CD4-positive, alpha-beta memory T cell (primary cell): Measurements from ENCODE around the gene OVCH2. TPM values are rescaled to one million over a fixed set of nuclear protein-coding genes. Genes with fewer than 3 reads are reported as not detected.

Experiments
- CTCF ChIA-PET: fragments of 350-600 bp; sonication (Branson Sonifier 250); formaldehyde crosslinking; loops from one replicate; lab custom pipeline; 2021; ENCODE audit warnings: inconsistent platforms; ENCODE audit not compliant: partially characterized antibody; lab: Charles Lee
- POLR2A ChIA-PET: fragments of 350-600 bp; sonication (Branson Sonifier 250); formaldehyde crosslinking; loops from one replicate; lab custom pipeline; 2021; ENCODE audit not compliant: partially characterized antibody; lab: Charles Lee
- DNase-seq, 5 donors: peaks; one replicate each; pipeline versions ENCODE4 v3.0.0 to v3.0.0-alpha.2; 2020 to 2022; ENCODE audit warnings: mixed read lengths in 1 of 5
- H3K27ac ChIP-seq: one replicate; pipeline ENCODE4 v1.7.0; 2013; ENCODE audit warnings: low read depth, low read length
- H3K27me3 ChIP-seq: 2 replicates; pipeline ENCODE4 v1.7.0; 2013; ENCODE audit warnings: mild to moderate bottlenecking, low read length, moderate library complexity; ENCODE audit not compliant: insufficient read depth
- H3K36me3 ChIP-seq: 2 replicates; pipeline ENCODE4 v1.7.0; 2013; ENCODE audit warnings: mild to moderate bottlenecking, low read length, moderate library complexity; ENCODE audit not compliant: insufficient read depth
- H3K4me1 ChIP-seq: 2 replicates; pipeline ENCODE4 v1.7.0; 2013; ENCODE audit warnings: mild to moderate bottlenecking, low read length, moderate library complexity; ENCODE audit not compliant: insufficient read depth
- H3K4me3 ChIP-seq, 2 donors: one replicate each; pipeline ENCODE4 v1.7.0; 2013; ENCODE audit warnings: low read length in 2 of 2, mild to moderate bottlenecking in 1 of 2
- H3K9me3 ChIP-seq, 2 donors: one replicate each; pipeline ENCODE4 v1.7.0; 2013; ENCODE audit warnings: low read length in 2 of 2, control low read depth in 1 of 2; ENCODE audit not compliant: control insufficient read depth in 1 of 2
- H3K27ac Mint-ChIP-seq, 7 donors: one replicate each; pipeline ENCODE4 v1.8.0; 2020 to 2021; ENCODE audit warnings: mixed read lengths in 7 of 7, mild to moderate bottlenecking in 6 of 7, inconsistent platforms in 3 of 7, moderate library complexity in 3 of 7
- H3K27me3 Mint-ChIP-seq, 2 donors: one replicate each; pipeline ENCODE4 v1.8.0; 2020 to 2021; ENCODE audit warnings: mixed read lengths in 2 of 2
- H3K36me3 Mint-ChIP-seq, 2 donors: one replicate each; pipeline ENCODE4 v1.8.0; 2020 to 2021; ENCODE audit warnings: mixed read lengths in 2 of 2, inconsistent platforms in 1 of 2, mild to moderate bottlenecking in 1 of 2
- H3K4me1 Mint-ChIP-seq, 4 donors: one replicate each; pipeline ENCODE4 v1.8.0; 2020 to 2021; ENCODE audit warnings: mixed read lengths in 4 of 4, mild to moderate bottlenecking in 1 of 4
- H3K4me3 Mint-ChIP-seq, 8 donors: one replicate each; pipeline ENCODE4 v1.8.0; 2020 to 2021; ENCODE audit warnings: mixed read lengths in 8 of 8, mild to moderate bottlenecking in 7 of 8, moderate library complexity in 6 of 8, inconsistent platforms in 3 of 8
- H3K9me3 Mint-ChIP-seq, 8 donors: one replicate each; pipeline ENCODE4 v1.8.0; 2020 to 2021; ENCODE audit warnings: mixed read lengths in 8 of 8, mild to moderate bottlenecking in 5 of 8, inconsistent platforms in 3 of 8, moderate library complexity in 1 of 8
- intact Hi-C: fragments of 100-400 bp; cut with micrococcal nuclease; formaldehyde crosslinking; loops from one replicate; pipeline ENCODE4 v1.15.1; 2023
- polyA plus RNA-seq, 2 donors: library from polyadenylated mRNA; unstranded; fragments of 300-500 nt; fragmentation: Illumina TruSeq; gene quantifications; one replicate each; pipeline ENCODE4 v1.2.3, GENCODE V29; 2021
- total RNA-seq, 2 experiments: library from RNA; stranded (reverse); gene quantifications; one replicate each; pipeline ENCODE4 v1.2.3, GENCODE V29; 2021

OVCH2 gene
- total and polyA plus RNA-seq, 4 experiments from 2014 or later, result not detected

- ChIA-PET CTCF (interaction anchor here (1.0 to 1.7 kb wide), 2 partner anchors 9 to 12 kb away, joined by 4 to 5 read pairs; no protein-coding TSS in a partner anchor), POLR2A (no interaction called here)
- intact Hi-C loops, result no loop called here
- no peak overlapping the region for H3K27ac ChIP-seq
- H3K27ac Mint-ChIP-seq, result no peak overlapping the region
- no peak for DNase-seq
- peaks cover 0 to 3% (median 0%) of the 10 kb centered on the region in 8 donors for H3K9me3 Mint-ChIP-seq
- no peaks in the 10 kb centered on the region for H3K4me1 Mint-ChIP-seq
- H3K36me3 Mint-ChIP-seq, result no peaks in the 10 kb centered on the region
- no peaks in the 10 kb centered on the region for H3K36me3 ChIP-seq
- H3K4me3 ChIP-seq, result no peak overlapping the region
- no peaks in the 10 kb centered on the region for H3K9me3 ChIP-seq
- no peak overlapping the region for H3K4me3 Mint-ChIP-seq
- no peaks in the 10 kb centered on the region for H3K4me1 ChIP-seq
- H3K27me3 ChIP-seq, result no peaks in the 10 kb centered on the region
- peaks cover 12 to 18% of the 10 kb centered on the region in 2 donors for H3K27me3 Mint-ChIP-seq
These were observed 22.7 kb downstream of the OVCH2 start for GRCh38 chr11:7683571-7683970.

GRCh38 chr11:7677796-7678201 is 28.5 kb downstream of the OVCH2 start:
- H3K4me3 Mint-ChIP-seq, result no peak overlapping the region
- DNase-seq, result no peak
- Histone ChIP-seq H3K27ac (no peak overlapping the region), H3K36me3 (no peaks in the 10 kb centered on the region), H3K27me3 (peaks cover 5% of the 10 kb centered on the region), H3K9me3 (no peaks in the 10 kb centered on the region), H3K4me1 (peaks cover 12% of the 10 kb centered on the region), H3K4me3 (no peak overlapping the region)
- H3K9me3 Mint-ChIP-seq, result peaks cover 0 to 3% (median 0%) of the 10 kb centered on the region in 8 donors
- intact Hi-C loops, result no loop called here
- H3K27ac Mint-ChIP-seq, result no peak overlapping the region
- ChIA-PET POLR2A (no interaction called here), CTCF (interaction anchor here (1.2 to 3.8 kb wide), 3 partner anchors 12 to 17 kb away, joined by 3 to 14 read pairs (median 12); no protein-coding TSS in a partner anchor)
- peaks cover 4 to 13% (median 8%) of the 10 kb centered on the region in 4 donors for H3K4me1 Mint-ChIP-seq
- peaks cover 34 to 53% of the 10 kb centered on the region in 2 donors for H3K27me3 Mint-ChIP-seq
- H3K36me3 Mint-ChIP-seq, result no peaks in the 10 kb centered on the region

GRCh38 chr11:7677071-7677470 is 29.2 kb downstream of the OVCH2 start:
- Mint-ChIP-seq H3K27ac (no peak overlapping the region), H3K9me3 (peaks cover 0 to 3% (median 0%) of the 10 kb centered on the region in 8 donors), H3K27me3 (peaks cover 41 to 59% of the 10 kb centered on the region in 2 donors), H3K36me3 (no peaks in the 10 kb centered on the region), H3K4me3 (no peak overlapping the region), H3K4me1 (peaks cover 5 to 18% (median 11%) of the 10 kb centered on the region in 4 donors)
- Histone ChIP-seq H3K27ac (no peak overlapping the region), H3K4me3 (no peak overlapping the region), H3K36me3 (no peaks in the 10 kb centered on the region), H3K27me3 (peaks cover 7% of the 10 kb centered on the region), H3K4me1 (peaks cover 14% of the 10 kb centered on the region), H3K9me3 (no peaks in the 10 kb centered on the region)
- no peak for DNase-seq
- intact Hi-C loops, result no loop called here
- ChIA-PET CTCF (interaction anchor here (1.2 to 3.8 kb wide), 4 partner anchors 9 to 423 kb away, joined by 3 to 14 read pairs (median 8); no protein-coding TSS in a partner anchor), POLR2A (interaction anchor here (1.1 kb wide), 1 partner anchor 10 kb away, joined by 3 read pairs; no protein-coding TSS in a partner anchor)

GRCh38 chr11:7675631-7676030 is 30.6 kb downstream of the OVCH2 start:
- H3K9me3 ChIP-seq, result no peaks in the 10 kb centered on the region
- no peak overlapping the region for H3K27ac ChIP-seq
- peaks cover 44 to 64% of the 10 kb centered on the region in 2 donors for H3K27me3 Mint-ChIP-seq
- H3K4me1 ChIP-seq, result peaks cover 14% of the 10 kb centered on the region
- peaks cover 5 to 18% (median 11%) of the 10 kb centered on the region in 4 donors for H3K4me1 Mint-ChIP-seq
- H3K4me3 Mint-ChIP-seq, result no peak overlapping the region
- H3K36me3 Mint-ChIP-seq, result no peaks in the 10 kb centered on the region
- intact Hi-C loops, result no loop called here
- no peaks in the 10 kb centered on the region for H3K36me3 ChIP-seq
- H3K27me3 ChIP-seq, result peaks cover 7% of the 10 kb centered on the region
- H3K4me3 ChIP-seq, result no peak overlapping the region
- no peak overlapping the region for H3K27ac Mint-ChIP-seq
- H3K9me3 Mint-ChIP-seq, result peaks cover 0 to 2% (median 0%) of the 10 kb centered on the region in 8 donors
- DNase-seq, result no peak
- POLR2A ChIA-PET, result no interaction called here
- CTCF ChIA-PET, result interaction anchor here (1.2 to 3.8 kb wide), 4 partner anchors 10 to 424 kb away, joined by 3 to 14 read pairs (median 8); no protein-coding TSS in a partner anchor

GRCh38 chr11:7673724-7674434 is 32.4 kb downstream of the OVCH2 start:
- Histone ChIP-seq H3K27me3 (peaks cover 7% of the 10 kb centered on the region), H3K36me3 (no peaks in the 10 kb centered on the region), H3K4me3 (no peak overlapping the region), H3K4me1 (peaks cover 14% of the 10 kb centered on the region), H3K9me3 (no peaks in the 10 kb centered on the region), H3K27ac (no peak overlapping the region)
- peak overlapping the region; percentile 67 to 90 (median 78) for H3K4me3 Mint-ChIP-seq
- no peak overlapping the region for H3K27ac Mint-ChIP-seq
- peaks cover 5 to 18% (median 11%) of the 10 kb centered on the region in 4 donors for H3K4me1 Mint-ChIP-seq
- DNase-seq, result no peak
- intact Hi-C loops, result no loop called here
- ChIA-PET CTCF (interaction anchor here (1.2 kb wide), 1 partner anchor 8 kb away, joined by 3 read pairs; no protein-coding TSS in a partner anchor), POLR2A (no interaction called here)
- no peaks in the 10 kb centered on the region for H3K9me3 Mint-ChIP-seq
- H3K36me3 Mint-ChIP-seq, result no peaks in the 10 kb centered on the region
- H3K27me3 Mint-ChIP-seq, result peaks cover 41 to 62% of the 10 kb centered on the region in 2 donors

GRCh38 chr11:7672960-7673723 is 33.1 kb downstream of the OVCH2 start, which contains the start of gene CYB5R2:
Gene CYB5R2 (minus strand): TSS chr11:7673500. CDS start chr11:7672825, 675 bp downstream.
- peaks cover 14% of the 10 kb centered on the region for H3K4me1 ChIP-seq
- H3K27ac ChIP-seq, result no peak within 1 kb of the TSS
- no peaks in the 10 kb centered on the region for H3K36me3 ChIP-seq
- H3K9me3 ChIP-seq, result no peaks in the 10 kb centered on the region
- intact Hi-C loops, result no loop called here
- peaks cover 7% of the 10 kb centered on the region for H3K27me3 ChIP-seq
- no peak for DNase-seq
- H3K4me3 ChIP-seq, result no peak within 1 kb of the TSS
- H3K27me3 Mint-ChIP-seq, result peaks cover 38 to 59% of the 10 kb centered on the region in 2 donors
- peak within 1 kb of the TSS; percentile 67 to 90 (median 78) for H3K4me3 Mint-ChIP-seq
- ChIA-PET CTCF (interaction anchor here (1.2 kb wide), 1 partner anchor 8 kb away, joined by 3 read pairs; no protein-coding TSS in a partner anchor), POLR2A (no interaction called here)
- H3K4me1 Mint-ChIP-seq, result peaks cover 5 to 18% (median 11%) of the 10 kb centered on the region in 4 donors
- no peak within 1 kb of the TSS for H3K27ac Mint-ChIP-seq
- no peaks in the 10 kb centered on the region for H3K9me3 Mint-ChIP-seq
- no peaks in the 10 kb centered on the region for H3K36me3 Mint-ChIP-seq
